ENCODE results near the gene FBXL22.

Gene FBXL22

DNA sequence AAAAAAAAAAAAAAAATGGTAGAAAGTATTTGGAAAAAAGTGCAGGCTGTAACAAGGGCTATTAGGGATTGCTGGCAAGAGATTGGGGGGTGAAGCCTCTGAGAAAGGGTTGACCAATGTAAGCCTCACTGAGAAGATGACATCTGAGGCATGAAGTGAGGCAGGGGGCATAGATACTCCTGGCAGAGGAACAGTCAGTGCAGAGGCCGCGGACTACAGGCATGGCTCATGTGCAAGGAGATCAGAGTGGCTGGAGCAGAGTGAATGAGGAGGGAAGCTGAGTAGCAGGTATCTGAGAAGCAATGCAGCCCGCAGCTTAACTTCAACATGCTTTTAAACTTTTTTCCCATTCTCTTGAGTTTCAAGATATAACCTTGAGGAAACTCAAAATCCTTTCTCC is 5.4 kb downstream of the FBXL22 start:
- TF ChIP-seq, protein P1, sequence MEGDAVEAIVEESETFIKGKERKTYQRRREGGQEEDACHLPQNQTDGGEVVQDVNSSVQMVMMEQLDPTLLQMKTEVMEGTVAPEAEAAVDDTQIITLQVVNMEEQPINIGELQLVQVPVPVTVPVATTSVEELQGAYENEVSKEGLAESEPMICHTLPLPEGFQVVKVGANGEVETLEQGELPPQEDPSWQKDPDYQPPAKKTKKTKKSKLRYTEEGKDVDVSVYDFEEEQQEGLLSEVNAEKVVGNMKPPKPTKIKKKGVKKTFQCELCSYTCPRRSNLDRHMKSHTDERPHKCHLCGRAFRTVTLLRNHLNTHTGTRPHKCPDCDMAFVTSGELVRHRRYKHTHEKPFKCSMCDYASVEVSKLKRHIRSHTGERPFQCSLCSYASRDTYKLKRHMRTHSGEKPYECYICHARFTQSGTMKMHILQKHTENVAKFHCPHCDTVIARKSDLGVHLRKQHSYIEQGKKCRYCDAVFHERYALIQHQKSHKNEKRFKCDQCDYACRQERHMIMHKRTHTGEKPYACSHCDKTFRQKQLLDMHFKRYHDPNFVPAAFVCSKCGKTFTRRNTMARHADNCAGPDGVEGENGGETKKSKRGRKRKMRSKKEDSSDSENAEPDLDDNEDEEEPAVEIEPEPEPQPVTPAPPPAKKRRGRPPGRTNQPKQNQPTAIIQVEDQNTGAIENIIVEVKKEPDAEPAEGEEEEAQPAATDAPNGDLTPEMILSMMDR (IDR thresholded peaks at IDR 0.05; ENCODE audit: low read depth, low read length, missing control alignments), result no peak
- H3K4me3 ChIP-seq (replicated peaks; ENCODE audit: low read depth, low read length), result no peak overlapping the region
- DNase-seq (ENCODE audit: extremely low read depth, low read depth), result no peak

DNA sequence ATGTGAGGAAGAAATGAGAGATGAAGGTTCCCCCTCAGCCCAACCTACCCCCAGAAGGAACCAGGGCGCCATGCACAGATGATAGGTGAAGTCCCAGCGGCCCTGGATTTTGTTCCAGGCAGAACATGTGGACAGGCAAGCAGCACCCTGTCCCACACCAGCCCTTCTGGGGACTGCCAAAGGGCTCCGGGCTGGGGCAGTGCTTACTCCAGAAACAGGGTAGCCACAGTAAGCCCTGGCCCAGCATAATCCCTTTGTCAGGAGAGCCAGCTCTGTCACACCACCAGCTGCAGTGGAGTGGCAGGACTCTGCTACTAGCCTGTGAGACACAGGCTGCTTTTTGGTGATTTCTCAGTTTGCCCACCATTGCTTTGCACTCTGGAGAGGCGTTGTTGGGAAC is 6.3 kb downstream of the FBXL22 start:
- TF ChIP-seq, protein P1 (IDR thresholded peaks at IDR 0.05; ENCODE audit: low read depth, low read length, missing control alignments), result no peak
- no peak for DNase-seq (ENCODE audit: extremely low read depth, low read depth)
- no peak overlapping the region for H3K4me3 ChIP-seq (replicated peaks; ENCODE audit: low read depth, low read length)

DNA sequence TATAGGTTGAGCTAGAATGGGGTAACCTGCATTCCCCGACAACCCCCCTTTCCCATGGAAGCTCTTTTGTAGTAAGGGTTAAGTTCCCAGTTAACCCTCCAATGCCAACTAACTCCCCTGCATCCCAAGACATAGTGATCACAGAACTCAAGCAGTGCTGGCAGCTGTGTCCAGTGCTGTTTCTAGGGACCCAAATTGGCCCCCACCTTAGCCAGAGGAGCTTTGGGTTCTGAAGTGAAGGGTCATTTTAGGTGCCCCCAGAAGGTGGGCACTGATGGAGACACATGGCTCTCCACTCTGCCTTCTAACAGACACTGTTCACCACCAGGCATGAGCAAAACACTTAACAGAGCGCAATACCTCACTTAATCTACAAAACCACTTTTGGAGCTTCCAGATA is 7.1 kb downstream of the FBXL22 start:
- TF ChIP-seq, protein P1 (IDR thresholded peaks at IDR 0.05; ENCODE audit: low read depth, low read length, missing control alignments), result no peak
- DNase-seq (ENCODE audit: extremely low read depth, low read depth), result no peak
- H3K4me3 ChIP-seq (replicated peaks; ENCODE audit: low read depth, low read length), result no peak overlapping the region

DNA sequence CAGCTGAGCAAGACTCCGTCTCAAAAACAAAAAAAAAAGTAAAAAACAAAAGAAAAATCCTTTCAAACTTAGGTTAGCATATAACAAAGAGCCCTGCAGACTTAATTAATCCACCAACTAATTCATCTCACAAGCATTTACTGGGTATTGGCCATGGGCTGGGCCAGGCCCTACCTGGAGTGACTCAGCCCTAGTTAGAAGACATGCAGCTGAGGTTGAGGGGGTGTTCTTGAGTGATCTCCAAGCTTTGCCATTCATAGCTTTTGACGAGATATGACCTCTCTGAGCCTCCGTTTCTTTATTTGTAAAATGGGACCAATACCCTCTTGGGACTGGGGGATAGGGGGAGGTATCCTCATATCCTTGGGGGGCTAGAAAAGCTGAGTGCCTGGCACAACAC is 7.8 kb downstream of the FBXL22 start:
- no peak overlapping the region for H3K4me3 ChIP-seq (replicated peaks; ENCODE audit: low read depth, low read length)
- TF ChIP-seq, protein P1 (IDR thresholded peaks at IDR 0.05; ENCODE audit: low read depth, low read length, missing control alignments), result no peak
- DNase-seq (ENCODE audit: extremely low read depth, low read depth), result no peak

DNA sequence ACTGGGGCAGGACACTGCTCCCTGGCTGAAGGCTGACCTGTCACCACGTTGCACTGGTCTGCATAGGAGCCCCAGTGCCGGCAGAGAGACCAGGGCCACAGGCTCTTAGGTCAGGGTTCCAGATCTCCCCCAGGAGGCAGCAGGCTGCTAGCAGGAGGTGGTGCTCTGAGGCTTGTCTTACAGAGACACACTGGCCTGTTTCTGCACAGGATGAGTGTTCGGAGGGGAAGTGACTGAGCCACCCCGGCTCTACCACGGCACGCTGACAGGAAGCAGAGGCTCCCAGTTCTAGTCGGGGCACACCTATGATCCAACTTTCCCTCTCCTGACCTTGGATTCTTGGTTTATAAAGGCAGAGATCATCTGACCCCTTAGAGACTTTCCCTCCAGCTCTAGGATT is 8.6 kb downstream of the FBXL22 start:
- TF ChIP-seq, protein P1 (IDR thresholded peaks at IDR 0.05; ENCODE audit: low read depth, low read length, missing control alignments), result no peak
- H3K4me3 ChIP-seq (replicated peaks; ENCODE audit: low read depth, low read length), result no peak overlapping the region
- no peak for DNase-seq (ENCODE audit: extremely low read depth, low read depth)

DNA sequence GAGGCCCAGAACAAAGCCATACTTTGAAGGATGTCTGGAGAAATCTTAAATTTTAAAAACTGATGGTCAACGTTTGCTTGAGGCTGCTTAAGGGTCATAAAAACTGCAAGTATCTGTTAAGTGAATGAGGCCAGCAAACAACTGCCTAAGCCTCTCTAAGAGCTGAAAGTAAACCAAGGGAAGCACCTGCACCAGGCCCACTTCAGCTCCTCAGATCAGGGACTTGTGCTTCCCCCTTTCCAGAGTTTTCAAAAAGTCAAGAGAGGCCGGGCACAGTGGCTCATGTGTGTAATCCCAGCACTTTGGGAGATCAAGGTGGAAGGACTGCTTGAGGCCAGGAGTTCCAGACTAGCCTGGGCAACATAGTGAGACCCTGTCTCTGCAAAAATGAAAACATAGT is 9.1 kb downstream of the FBXL22 start:
- TF ChIP-seq, protein P1 (IDR thresholded peaks at IDR 0.05; ENCODE audit: low read depth, low read length, missing control alignments), result no peak
- no peak overlapping the region for H3K4me3 ChIP-seq (replicated peaks; ENCODE audit: low read depth, low read length)
- DNase-seq (ENCODE audit: extremely low read depth, low read depth), result no peak

DNA sequence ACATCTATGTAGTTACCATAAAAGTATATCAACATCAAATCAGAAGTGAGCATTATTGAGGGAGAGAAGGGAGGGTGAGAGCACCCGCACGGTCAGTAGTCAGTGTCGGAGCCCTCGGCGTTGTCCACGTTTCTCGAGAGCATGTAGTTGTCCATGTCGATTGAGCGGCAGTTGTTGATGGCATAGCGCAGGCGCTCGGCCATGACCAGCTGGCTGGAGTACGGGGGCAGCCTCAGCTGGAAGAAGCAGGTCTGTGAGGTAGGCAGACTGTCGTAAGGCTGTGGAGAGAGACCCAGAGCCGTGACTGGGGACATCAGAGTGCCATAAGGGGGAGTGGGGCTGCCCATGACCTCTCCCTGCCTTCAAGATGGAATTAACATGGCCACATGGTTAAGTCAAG is 11.8 kb downstream of the FBXL22 start:
- no peak for DNase-seq (ENCODE audit: extremely low read depth, low read depth)

More for the DNA sequence above, 11.8 kb downstream of the FBXL22 start:
- H3K4me3 ChIP-seq (replicated peaks; ENCODE audit: low read depth, low read length), result no peak overlapping the region
- TF ChIP-seq, protein P1 (IDR thresholded peaks at IDR 0.05; ENCODE audit: low read depth, low read length, missing control alignments), result no peak
